DMS 273 treated with DMSO at 0.1 percent for 48 hours (cell line): ENCODE measurements around the gene RBBP4.

ENCODE experiments used
- DNase-seq: peaks from one replicate; lab custom pipeline; 2025; lab: John Stamatoyannopoulos, UW

RBBP4 gene

DNA sequence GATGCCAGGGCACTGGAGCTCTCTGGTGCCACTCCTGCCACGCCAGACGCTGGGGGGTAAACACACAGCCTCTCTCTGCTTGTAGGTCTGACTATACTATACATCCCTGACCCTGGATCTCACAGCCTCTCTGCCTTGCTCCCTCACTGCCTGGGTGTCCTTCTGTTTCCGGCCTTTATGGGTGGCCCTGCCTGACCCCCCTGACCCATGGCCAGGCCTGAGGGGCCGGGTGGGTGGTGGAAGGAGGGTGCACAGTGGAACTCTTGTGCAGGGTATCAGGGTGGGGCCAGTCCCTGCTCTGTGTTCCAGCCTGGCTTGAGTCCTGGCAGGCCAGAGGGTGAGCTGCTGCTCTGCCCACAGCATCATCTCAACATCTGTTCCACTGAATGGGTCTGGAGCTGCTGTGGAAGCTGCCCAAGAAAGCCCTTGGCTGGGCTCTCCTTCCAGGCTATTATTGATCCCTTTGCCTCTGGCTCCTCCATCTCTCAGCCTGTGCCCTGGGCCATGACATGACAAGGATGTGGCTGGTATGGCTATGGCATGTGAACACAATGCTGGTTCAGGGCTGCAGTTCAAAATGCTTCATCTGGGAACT, 68.8 kb downstream of the RBBP4 start:
- DNase-seq: no peak

DNA sequence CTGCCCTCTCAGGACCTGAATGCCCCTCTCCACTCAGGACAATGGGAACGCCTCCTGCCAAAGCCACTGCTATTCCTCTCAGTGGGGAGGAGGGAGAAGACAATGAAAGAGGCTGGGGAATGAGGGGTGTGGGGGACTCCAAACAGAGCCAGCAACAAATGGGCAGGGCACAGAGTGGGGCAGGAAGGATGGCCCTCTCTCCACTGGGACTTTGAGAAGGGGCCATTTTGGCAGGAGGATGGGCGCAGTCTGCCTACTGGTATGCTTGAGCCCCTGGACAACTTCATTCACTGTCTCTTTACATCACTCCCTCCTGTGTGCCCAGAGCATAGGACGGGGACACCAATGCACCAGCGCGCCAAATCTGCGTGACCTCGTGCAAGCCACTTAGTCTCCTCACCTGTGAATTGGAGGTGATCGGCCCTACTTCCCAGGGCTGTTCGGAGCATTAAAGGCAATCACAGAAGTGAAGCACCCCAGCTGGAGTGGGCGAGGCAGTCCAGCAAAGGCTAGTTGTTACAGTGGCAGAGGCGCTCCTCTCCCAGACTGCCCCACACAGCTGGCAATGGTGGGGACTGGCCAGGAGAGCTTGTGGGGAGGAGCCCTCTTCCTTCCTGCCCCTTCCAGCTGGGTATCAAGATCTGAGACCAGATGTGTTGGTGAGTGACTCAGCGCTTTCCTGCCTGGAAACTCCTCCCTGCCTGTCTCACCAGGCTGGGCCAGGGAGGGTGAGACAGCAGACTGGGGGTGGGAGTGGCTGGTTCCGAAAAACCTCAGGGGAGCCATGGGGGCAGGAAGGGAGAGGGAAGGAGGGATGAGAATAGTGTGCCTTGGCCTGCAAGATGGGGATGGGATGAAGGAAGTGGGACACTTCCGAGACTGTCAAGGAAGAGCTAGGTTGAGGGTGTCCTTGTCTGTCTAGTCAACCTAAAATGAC, 73.9 kb downstream of the RBBP4 start:
- DNase-seq: peak; percentile 88

DNA sequence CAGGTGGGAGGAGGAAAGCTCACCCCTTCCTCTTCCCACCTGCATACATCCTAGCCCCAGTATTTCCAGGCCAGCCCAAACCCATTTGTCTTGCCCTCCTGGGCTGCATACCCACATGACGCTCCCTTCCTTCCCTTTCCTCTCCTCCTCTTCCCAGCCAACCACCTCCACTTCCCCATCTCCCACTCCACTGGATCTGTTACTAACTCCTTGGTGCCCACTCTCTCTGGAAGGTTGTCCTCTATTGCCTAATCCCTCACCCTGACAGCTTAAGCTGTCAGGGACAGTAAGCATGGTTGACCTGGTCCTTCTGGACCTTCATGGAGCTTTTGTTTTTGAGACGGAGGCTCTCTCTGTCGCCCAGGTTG, 74.6 kb downstream of the RBBP4 start:
- DNase-seq: no peak

DNA sequence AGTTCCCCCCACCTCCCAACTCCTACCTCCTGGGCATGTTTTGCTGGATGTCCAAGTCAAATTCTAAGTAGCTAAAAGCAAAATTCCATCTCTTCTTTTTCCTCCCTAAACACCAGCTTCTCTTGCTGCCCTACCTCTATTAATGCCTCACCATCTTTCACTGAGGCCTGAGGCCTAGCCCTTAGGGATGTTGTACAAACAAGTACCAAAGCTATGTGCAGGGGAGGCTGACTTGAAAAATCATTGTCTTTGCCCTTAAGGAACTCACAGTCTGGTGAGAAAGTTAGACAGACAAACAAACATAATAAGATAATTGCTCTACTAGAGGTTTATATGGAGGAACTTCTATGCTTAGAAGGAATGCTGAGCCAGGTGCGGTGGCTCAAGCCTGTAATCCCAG, 76.9 kb downstream of the RBBP4 start:
- DNase-seq: no peak

DNA sequence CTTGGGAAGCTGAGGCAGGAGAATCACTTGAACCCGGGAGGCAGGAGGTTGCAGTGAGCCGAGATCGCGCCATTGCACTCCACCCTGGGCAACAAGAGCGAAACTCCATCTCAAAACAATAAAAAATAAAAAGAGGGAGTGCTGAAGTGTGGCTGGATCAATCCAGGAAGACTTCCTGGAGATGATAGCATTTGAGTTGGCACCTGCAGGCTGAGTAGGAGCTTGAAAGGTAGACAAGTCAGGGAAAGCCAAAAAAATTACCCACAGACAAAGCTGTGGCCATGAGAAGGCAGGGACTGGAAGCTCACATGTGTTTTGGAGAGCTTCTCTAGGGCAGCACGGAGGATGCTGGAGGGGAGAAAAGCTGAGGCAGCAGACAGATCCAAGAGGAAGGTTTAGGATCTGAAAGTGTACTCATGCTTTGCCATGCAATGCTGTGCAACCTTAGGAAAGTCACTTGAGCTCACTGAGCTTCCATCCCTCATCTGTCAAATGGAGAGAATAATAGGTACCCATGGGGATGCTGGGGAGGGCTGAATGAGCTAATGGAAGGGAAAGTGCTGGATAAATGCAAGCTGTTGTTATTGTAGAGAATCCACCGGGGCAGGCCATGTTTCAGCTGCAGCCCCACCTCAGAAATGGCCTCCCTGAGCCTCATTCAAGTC, 77.5 kb downstream of the RBBP4 start:
- no peak for DNase-seq

DNA sequence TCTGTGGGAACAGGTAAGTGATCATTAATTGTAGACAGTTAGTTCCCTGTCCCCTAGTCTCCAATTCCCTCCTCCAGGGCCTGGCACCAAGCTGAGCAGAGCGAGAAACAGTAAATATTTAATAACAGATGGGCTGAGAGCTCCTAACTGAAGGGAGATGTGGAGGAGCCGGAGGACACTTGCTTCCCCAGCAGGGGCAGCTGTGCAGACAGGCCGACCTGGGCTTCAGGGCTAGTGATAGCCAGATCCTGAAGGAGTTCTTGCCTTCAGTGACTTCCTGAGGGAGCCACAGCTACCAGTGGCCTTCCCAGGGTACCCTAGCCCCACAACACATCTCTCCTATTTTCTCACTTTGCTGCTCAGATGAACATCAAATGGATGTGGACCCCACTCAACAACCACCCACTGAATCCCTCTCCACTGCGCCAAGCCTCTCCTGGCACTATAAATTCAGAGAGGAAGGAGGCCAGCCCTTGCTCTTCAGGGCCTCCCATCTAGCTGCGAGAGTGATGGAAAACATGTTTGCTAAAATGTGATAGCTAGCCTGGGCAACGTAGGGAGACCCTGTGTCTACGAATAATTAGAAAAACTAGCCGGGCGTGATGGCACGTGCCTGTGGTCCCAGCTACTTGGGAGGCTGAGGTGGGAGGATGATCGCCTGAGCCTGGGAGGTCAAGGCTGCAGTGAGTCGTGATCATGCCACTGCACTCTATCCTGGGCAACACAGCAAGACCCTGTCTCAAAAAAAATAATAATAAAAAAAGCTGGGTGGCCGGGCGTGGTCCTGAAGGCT, 78.4 kb downstream of the RBBP4 start:
- no peak for DNase-seq

DNA sequence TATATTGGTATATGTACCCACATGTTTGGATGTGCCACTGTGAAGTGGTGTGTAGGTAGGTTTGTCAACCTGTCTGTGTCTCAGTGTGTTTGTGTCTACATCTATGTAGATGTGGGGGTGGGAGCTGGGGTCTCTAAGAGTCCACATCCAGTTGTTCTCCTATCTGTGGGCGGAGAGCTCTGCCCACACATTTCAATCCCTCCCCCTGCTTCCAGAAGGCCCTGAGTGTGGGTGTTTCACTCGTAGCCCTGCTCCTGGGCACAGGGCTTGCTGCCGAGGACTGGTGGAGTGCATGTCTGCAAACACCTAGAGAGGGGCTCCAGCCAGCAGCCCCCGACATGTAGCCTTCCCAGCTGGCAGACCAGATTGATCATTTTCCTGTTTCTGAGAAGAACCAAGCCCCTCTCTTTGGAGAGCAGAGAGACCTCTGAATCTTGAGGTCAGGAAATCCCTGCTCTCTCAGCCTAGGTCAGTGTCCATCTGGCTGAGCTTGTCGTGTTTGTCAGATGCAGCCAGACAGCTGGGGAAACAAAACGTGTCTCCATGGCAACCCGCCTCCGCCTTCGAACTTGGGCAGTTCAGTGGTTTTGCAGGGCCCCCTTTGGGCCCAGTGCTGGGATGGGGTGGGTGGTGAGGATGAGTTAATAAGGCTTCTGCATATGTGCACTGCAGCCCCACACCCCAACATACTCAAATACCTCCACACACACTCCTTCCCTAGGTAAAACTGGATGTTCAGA, 82.7 kb downstream of the RBBP4 start:
- no peak for DNase-seq
